Body of pancreas (tissue), 4 donors: Measurements from ENCODE around the gene CDCA4.

ENCODE experiments used
- POLR2A ChIP-seq, 3 donors: fragments of 450-650 bp; IDR thresholded peaks; one replicate each; pipeline ENCODE4 v1.6.1; 2016; ENCODE audit warnings: antibody characterized with exemption in 3 of 3, mild to moderate bottlenecking in 2 of 3
- TF ChIP-seq, protein P1 (sequence below), 7 experiments: fragments of 450-650 bp in 4 of 7; fragments of 200-600 bp in 3 of 7; sonication (generic) in 3 of 7; IDR thresholded peaks; one replicate each; pipeline ENCODE4 v1.5.1; 2016 to 2019; ENCODE audit warnings: antibody characterized with exemption in 7 of 7

DNA sequence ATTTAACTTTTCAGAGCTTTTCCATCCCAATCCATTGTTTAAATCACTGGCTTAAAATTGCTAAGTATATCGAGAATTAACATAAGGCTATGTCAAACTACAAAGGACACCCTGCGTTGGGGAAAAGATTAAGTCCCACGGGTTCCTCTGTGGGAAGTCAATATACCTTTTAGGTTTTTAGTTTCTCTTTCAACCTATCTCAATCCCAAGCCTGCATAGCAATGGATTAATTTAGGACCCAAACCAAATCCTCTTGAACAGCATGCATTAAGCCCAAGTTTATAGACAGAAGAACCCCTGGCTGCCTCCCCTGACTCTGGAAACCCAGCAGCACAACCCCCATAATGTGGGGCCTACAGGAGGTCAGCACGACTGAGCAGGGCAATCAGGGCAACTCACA, 6.3 kb downstream of the CDCA4 start:
- TF ChIP-seq, protein P1, sequence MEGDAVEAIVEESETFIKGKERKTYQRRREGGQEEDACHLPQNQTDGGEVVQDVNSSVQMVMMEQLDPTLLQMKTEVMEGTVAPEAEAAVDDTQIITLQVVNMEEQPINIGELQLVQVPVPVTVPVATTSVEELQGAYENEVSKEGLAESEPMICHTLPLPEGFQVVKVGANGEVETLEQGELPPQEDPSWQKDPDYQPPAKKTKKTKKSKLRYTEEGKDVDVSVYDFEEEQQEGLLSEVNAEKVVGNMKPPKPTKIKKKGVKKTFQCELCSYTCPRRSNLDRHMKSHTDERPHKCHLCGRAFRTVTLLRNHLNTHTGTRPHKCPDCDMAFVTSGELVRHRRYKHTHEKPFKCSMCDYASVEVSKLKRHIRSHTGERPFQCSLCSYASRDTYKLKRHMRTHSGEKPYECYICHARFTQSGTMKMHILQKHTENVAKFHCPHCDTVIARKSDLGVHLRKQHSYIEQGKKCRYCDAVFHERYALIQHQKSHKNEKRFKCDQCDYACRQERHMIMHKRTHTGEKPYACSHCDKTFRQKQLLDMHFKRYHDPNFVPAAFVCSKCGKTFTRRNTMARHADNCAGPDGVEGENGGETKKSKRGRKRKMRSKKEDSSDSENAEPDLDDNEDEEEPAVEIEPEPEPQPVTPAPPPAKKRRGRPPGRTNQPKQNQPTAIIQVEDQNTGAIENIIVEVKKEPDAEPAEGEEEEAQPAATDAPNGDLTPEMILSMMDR (IDR thresholded peaks at IDR 0.05): no peak
- no peak for TF ChIP-seq POLR2A (IDR thresholded peaks at IDR 0.05)
